Mononuclear cell (primary cell): ENCODE measurements around the gene SGMS1. TPM values are rescaled to one million over a fixed set of nuclear protein-coding genes. Genes with fewer than 3 reads are reported as not detected.
"Not testable (repeated sequence)": the region's sequence is repeated elsewhere in the genome, so short reads cannot be mapped to it uniquely, and the experiment has no call there.

ENCODE experiments used
- H3K27me3 ChIP-seq: 2 replicates; pipeline ENCODE4 v1.6.0; 2011; ENCODE audit warnings: low read length, control low read depth; ENCODE audit not compliant: insufficient read depth
- H3K4me1 ChIP-seq: 2 replicates; pipeline ENCODE4 v1.5.1; 2011; ENCODE audit warnings: mild to moderate bottlenecking, low read length, control low read depth; ENCODE audit not compliant: insufficient read depth
- H3K4me3 ChIP-seq: 2 replicates; pipeline ENCODE4 v1.5.1; 2011; ENCODE audit warnings: mild to moderate bottlenecking, low read length, moderate library complexity
- H3K9me3 ChIP-seq: 2 replicates; pipeline ENCODE4 v1.5.1; 2011; ENCODE audit warnings: low read depth, mild to moderate bottlenecking, control low read depth, low read length
- total RNA-seq: library from RNA; depleted of rRNA; stranded (reverse); fragments of >200 nt; gene quantifications from one replicate; pipeline ENCODE4 v1.2.3, GENCODE V29; 2012

Gene SGMS1
- total RNA-seq, 1 donor, result 62.8 TPM

DNA sequence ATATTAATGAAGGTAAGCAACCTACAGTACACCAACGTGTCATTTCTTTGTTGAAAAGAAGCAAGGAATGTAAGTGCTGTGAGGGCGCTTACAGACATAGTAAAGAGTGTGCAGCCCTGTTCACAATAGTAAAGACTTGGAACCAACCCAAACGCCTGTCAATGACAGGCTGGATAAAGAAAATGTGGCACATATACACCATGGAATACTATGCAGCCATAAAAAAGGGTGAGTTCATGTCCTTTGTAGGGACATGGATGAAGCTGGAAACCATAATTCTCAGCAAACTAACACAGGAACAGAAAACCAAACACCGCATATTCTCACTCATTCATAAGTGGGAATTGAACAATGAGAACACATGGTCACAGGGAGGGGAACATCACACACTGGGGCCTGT is 55.0 kb downstream of the SGMS1 start:
- H3K9me3 ChIP-seq, H3K4me1 ChIP-seq, H3K27me3 ChIP-seq: not testable (repeated sequence)

GRCh38 chr10:50567384-50567783 is 56.4 kb downstream of the SGMS1 start:
- Histone ChIP-seq H3K9me3 (no peaks in the 10 kb centered on the region), H3K4me1 (no peaks in the 10 kb centered on the region), H3K27me3 (no peaks in the 10 kb centered on the region), H3K4me3 (no peak overlapping the region)

More for the DNA sequence above, 55.0 kb downstream of the SGMS1 start:
- not testable (repeated sequence) for H3K4me3 ChIP-seq

DNA sequence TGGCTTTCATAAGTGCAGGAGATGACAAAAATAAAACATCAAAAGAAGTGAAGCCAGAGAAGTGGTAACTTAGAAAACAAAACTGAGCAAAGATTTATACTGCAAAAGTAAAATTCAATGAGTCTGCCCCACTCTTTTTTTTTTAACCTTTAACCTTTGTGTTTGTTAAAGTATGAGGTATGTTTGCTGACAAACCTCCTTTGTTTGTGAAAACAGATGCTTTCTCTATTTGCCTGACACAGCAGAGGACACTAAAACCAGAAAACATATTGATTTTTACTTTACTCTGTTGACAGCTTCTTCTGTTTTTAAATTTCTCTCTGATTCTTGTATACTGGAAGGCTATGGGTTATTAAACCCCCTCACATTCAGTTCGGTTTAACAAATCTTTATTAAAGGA is 57.6 kb downstream of the SGMS1 start:
- H3K27me3 ChIP-seq, result no peaks in the 10 kb centered on the region
- no peak overlapping the region for H3K4me3 ChIP-seq
- no peaks in the 10 kb centered on the region for H3K4me1 ChIP-seq

GRCh38 chr10:50565301-50566083 is 58.3 kb downstream of the SGMS1 start:
- Histone ChIP-seq H3K27me3 (no peaks in the 10 kb centered on the region), H3K9me3 (no peaks in the 10 kb centered on the region), H3K4me1 (no peaks in the 10 kb centered on the region), H3K4me3 (no peak overlapping the region)

More for the DNA sequence above, 57.6 kb downstream of the SGMS1 start:
- H3K9me3 ChIP-seq, result no peaks in the 10 kb centered on the region

DNA sequence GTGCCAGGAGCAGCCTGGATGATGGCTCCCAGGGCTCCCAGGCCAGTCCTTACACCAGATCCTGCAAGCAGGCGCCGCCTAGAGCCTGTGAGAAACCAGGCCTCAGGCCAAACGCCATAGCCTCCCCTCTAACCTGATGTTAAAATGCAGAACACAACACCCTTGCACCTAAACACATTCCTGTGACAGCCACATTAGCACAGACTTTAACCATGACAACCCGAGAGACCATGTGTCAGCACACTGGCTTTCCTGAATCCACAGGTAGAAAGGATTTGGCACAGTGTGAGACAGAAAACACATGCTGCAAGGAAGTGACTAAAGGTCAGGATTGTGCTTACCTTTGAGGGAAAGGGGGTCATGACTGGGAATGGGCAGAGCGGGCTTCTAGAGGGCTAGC is 59.9 kb downstream of the SGMS1 start:
- Histone ChIP-seq H3K9me3 (no peaks in the 10 kb centered on the region), H3K27me3 (no peaks in the 10 kb centered on the region), H3K4me3 (no peak overlapping the region), H3K4me1 (no peaks in the 10 kb centered on the region)

DNA sequence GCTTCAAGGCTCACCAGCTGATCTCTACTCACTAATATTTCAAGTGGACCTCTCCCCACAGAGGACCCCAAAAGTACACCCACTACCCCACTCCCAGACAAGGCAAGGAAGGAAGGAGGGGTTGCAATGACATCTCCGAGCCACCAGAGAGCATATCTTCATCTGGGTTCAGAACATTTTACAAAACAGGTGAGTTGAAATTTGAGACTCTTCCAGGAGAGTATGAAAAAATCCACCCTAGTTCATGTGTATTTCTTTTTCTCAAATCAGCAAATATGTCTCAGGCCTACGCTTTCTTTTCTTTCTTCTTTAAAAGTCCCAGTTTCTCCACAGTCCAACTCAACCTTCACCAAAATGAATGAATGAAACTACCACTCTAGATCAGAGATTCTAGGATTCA is 61.9 kb downstream of the SGMS1 start:
- Histone ChIP-seq H3K9me3 (no peaks in the 10 kb centered on the region), H3K27me3 (no peaks in the 10 kb centered on the region), H3K4me3 (no peak overlapping the region), H3K4me1 (no peaks in the 10 kb centered on the region)

GRCh38 chr10:50561266-50561665 is 62.5 kb downstream of the SGMS1 start:
- no peak overlapping the region for H3K4me3 ChIP-seq
- H3K9me3 ChIP-seq, result no peaks in the 10 kb centered on the region
- no peaks in the 10 kb centered on the region for H3K4me1 ChIP-seq
- no peaks in the 10 kb centered on the region for H3K27me3 ChIP-seq

GRCh38 chr10:50560370-50560769 is 63.4 kb downstream of the SGMS1 start:
- Histone ChIP-seq H3K9me3 (no peaks in the 10 kb centered on the region), H3K4me3 (no peak overlapping the region), H3K27me3 (no peaks in the 10 kb centered on the region), H3K4me1 (no peaks in the 10 kb centered on the region)

DNA sequence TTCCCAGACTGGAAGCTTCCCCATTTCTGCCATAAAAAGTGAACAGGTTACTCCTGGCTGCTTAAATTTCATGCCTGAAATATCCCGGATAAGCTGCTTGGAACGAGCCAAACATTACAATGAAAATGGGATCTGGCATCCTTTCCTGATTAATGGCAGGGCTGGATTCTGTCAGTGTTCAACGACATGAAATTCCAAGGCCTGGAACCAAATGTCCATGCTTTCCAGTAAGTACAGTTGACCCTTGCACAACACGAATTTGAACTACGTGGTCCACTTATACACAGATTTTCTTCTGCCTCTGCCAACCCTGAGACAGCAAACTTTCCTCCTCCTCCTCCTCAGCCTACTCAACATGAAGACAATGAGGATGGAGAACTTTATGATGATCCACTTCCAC is 65.4 kb downstream of the SGMS1 start:
- Histone ChIP-seq H3K27me3 (no peaks in the 10 kb centered on the region), H3K4me1 (no peaks in the 10 kb centered on the region), H3K9me3 (no peaks in the 10 kb centered on the region), H3K4me3 (no peak overlapping the region)

DNA sequence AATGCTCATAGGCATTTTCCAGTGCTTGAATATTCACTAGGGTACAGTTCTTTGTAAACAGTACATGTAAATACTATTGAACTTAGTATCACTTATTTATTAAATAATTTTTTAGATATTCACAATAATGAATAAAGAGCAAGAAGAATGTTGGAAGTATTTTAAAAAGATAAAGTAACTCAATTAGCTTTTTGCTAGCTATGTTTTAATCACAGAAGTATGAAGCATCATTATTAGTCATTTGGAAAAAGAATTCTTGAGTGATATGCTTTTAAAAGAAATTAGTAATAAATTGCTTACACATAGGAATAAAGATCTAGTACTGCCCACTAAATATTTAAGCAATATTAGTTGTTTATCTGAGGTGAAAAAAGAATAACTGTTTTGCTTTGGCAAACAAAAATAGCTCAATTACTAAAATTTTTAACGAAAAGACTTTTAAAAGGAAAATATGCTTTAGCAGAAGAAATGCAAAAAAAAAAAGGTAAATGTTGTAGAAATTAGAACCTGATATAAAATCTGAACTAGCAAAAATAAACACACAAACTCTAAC is 66.5 kb downstream of the SGMS1 start:
- Histone ChIP-seq H3K27me3 (no peaks in the 10 kb centered on the region), H3K9me3 (no peaks in the 10 kb centered on the region), H3K4me3 (no peak overlapping the region), H3K4me1 (no peaks in the 10 kb centered on the region)

DNA sequence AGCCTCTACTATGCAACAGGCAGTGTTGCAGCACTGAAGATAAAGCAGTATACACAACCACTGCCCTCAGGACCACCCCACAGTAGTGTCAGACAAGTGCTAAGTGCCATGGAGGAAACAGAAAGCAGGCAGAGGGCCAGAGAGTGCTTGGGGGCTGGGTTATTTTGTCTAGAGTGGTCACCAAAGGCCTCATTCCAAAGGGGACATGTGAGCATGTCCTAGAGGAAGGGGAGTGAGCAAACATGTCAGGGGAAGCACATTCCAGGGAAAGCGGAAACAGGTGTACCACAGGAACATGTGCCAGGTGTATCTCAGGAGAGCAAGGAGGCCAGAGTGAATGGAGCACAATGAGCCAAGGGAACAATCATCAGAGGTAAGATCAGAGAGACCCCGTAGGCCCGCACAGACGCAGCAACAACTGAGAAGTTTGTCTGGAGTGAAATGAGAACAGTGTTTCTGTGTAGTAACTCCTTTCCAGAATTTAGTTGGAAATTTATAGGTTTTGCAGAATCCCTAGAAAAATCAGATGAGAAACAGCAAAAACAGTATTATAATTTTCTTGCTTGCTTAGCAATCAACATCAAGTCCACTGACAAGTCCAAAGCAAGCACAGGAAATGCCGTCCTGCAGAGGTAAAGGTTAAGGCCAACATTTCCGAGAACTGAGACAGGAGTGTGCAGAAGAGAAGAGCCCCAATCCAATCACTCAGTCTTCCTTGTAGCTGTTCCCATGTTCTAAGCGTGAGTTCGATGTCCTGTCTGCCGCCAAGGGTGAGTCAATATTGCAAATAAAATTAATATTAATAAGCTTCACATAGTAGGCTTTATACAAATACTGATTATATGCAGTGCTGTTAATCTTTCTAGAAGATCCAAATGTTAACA is 67.3 kb downstream of the SGMS1 start:
- H3K4me1 ChIP-seq, result no peaks in the 10 kb centered on the region
- H3K9me3 ChIP-seq, result no peaks in the 10 kb centered on the region
- H3K4me3 ChIP-seq, result no peak overlapping the region
- no peaks in the 10 kb centered on the region for H3K27me3 ChIP-seq

DNA sequence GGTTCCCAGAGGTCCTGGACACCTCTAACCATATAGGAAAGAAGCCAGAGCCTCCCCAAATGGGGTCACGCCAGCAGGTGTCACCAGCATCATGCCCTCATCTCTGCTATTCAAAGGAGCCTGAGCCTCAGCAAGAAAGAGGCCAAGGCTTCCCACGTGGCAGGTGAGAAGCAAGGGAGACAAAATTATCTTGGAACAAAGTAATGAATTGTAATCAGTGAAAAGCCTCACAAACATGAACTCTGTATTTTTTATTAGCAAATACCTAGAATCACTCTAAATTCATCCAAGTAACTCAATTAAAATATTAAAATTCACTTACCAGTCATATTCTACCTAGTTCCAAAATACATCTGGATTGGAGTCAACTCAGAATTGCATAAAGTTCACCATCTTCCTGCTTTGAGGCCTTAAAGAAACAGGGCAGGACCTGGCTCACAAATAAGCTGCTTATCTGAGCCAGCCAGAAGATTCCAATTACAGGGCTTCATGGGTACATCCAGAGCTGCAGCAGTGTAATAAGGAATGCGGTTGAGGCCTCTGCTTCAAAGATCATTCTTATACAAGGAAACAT is 68.7 kb downstream of the SGMS1 start:
- Histone ChIP-seq H3K9me3 (no peaks in the 10 kb centered on the region), H3K4me3 (no peak overlapping the region), H3K4me1 (no peaks in the 10 kb centered on the region), H3K27me3 (no peaks in the 10 kb centered on the region)

DNA sequence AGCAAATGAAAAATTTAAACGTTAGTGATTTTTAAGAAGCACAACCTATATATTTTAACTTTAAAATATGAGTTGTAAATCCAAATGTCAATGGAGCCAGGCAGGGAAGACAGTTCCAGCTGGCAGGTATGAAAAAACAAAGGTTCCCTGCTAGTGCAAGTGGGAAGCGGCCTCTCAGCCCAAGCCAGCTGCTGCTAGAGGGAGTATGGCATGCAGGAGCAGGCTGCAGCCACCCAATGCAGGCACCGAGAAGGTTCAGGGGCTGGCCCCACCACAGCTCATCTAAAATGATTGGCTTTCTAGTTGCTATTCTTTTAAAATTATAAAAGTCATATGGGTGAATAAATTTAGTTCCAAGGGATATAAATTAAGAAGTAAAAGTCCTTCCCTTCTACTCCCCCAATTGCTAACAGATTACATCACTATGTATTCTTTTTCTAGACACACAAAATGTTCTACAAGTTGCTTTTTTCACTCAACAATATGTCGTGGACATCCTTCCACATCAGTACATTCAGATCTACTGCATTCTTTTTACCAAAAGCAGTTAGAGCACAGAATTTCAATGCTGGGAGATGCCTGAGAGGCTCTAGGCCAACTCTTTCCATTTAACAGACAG is 69.3 kb downstream of the SGMS1 start:
- H3K4me3 ChIP-seq, result no peak overlapping the region
- H3K4me1 ChIP-seq, result no peaks in the 10 kb centered on the region
- no peaks in the 10 kb centered on the region for H3K9me3 ChIP-seq
- no peaks in the 10 kb centered on the region for H3K27me3 ChIP-seq

- Histone ChIP-seq H3K27me3 (no peaks in the 10 kb centered on the region), H3K4me1 (no peaks in the 10 kb centered on the region), H3K4me3 (no peak overlapping the region), H3K9me3 (no peaks in the 10 kb centered on the region)
These were observed 70.8 kb downstream of the SGMS1 start for GRCh38 chr10:50552771-50553535.
